ENCODE measurements around the gene PRICKLE4. TPM values are rescaled to one million over a fixed set of nuclear protein-coding genes. Genes with fewer than 3 reads are reported as not detected.
"Not testable (repeated sequence)": the region's sequence is repeated elsewhere in the genome, so short reads cannot be mapped to it uniquely, and the experiment has no call there.

Gene PRICKLE4
- total RNA-seq, 2 experiments from 2014 or later = not detected

DNA sequence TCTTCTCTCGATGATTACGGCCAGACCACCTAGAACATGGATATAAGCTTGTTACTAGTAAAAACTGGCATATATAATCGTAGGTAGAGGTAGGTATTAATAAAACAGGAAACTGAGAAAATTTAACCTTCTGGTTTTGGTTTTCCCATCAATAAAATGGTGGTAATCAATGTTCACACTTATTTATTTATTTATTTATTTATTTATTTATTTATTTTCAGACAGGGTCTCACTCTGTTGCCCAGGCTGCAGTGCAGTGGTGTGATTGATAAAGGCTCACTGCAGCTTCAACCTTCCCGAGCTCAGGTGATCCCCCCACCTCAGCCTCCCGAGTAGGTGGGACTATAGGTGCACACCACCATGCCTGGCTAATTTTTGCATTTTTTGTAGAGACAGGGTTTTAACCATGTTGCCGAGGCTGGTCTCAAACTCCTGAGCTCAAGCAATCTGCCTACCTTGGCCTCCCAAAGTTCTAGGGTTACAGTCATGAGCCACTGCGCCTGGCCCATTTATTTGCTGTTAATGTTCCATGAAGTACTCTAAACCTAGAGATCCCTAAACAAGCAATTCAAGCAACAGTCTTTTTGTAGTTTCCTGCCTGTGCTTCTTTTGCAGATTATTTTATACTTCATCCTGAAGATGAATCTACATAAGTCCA, 18.4 kb downstream of the PRICKLE4 start:
- H3K4me3 Mint-ChIP-seq = no peak overlapping the region
- H3K27me3 Mint-ChIP-seq = no peaks in the 10 kb centered on the region
- ChIA-PET POLR2A (interaction anchor here (1.3 kb wide), 1 partner anchor 244 kb away, joined by 4 read pairs; no protein-coding TSS in a partner anchor), CTCF (interaction anchor here (0.9 to 1.1 kb wide), 3 partner anchors 9 to 246 kb away, joined by 3 to 4 read pairs (median 3); partner anchors contain the start of gene TOMM6)
- no peak overlapping the region for H3K27ac Mint-ChIP-seq
- no peak for DNase-seq
- H3K9me3 Mint-ChIP-seq = no peaks in the 10 kb centered on the region
- no peaks in the 10 kb centered on the region for H3K36me3 Mint-ChIP-seq (ENCODE audit: low read depth)
- peaks cover 9% of the 10 kb centered on the region for H3K4me1 Mint-ChIP-seq

DNA sequence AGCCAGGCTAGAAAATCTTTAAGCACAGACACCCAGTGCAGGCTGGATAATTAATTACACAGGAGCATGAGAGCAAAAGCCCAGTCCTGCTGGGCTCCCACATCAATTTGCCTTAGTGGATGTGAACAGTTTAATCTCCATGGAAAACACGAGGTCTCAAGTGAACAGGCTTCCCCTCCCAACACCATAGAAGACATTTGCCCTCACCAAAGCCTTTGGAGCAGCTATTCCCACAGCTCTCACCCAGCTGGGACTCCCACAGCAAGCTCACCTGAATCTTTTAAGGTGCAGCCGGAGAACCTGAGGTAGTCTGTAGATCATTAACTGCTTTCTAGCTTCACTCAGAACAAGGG, 19.0 kb downstream of the PRICKLE4 start:
- Mint-ChIP-seq H3K27ac (no peak overlapping the region), H3K36me3 (ENCODE audit: low read depth) (no peaks in the 10 kb centered on the region), H3K4me1 (peaks cover 9% of the 10 kb centered on the region), H3K27me3 (no peaks in the 10 kb centered on the region), H3K9me3 (no peaks in the 10 kb centered on the region), H3K4me3 (no peak overlapping the region)
- CTCF ChIA-PET = interaction anchor here (1.1 kb wide), 2 partner anchors 9 to 245 kb away, joined by 3 to 4 read pairs; no protein-coding TSS in a partner anchor
- POLR2A ChIA-PET = interaction anchor here (0.7 to 1.3 kb wide), 2 partner anchors 140 to 244 kb away, joined by 3 to 4 read pairs; no protein-coding TSS in a partner anchor
- no peak for DNase-seq

DNA sequence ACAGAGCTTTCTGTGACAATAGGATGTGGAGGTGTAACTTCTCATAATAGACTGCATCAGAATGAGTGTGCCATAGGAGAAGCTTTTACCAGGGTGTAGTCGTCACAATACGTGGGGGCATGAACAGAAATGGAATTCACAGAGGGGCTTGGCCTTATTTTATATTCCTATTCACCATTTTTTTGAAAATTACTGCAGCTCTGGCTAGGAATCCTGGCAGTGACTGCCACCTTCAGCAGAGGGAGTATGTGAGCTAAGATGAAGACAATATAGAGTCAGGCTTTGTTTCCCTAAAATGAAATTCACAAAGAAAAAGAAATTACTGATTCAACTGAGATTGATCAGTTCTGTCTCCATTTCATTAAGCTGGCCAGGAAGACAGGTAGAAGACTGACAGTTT, 20.8 kb downstream of the PRICKLE4 start:
- POLR2A ChIA-PET = interaction anchor here (1.4 kb wide), 1 partner anchor 247 kb away, joined by 5 read pairs; no protein-coding TSS in a partner anchor
- CTCF ChIA-PET = interaction anchor here (0.6 to 1.9 kb wide), 8 partner anchors 15 to 302 kb away, joined by 3 to 22 read pairs (median 4); partner anchors contain the start of genes TAF8 and TOMM6
- no peaks in the 10 kb centered on the region for H3K27me3 Mint-ChIP-seq

GRCh38 chr6:41805830-41806774, 25.5 kb downstream of the PRICKLE4 start:
- H3K4me3 Mint-ChIP-seq = no peak overlapping the region
- H3K36me3 Mint-ChIP-seq (ENCODE audit: low read depth) = no peaks in the 10 kb centered on the region
- H3K4me1 Mint-ChIP-seq = no peaks in the 10 kb centered on the region
- H3K27ac Mint-ChIP-seq = no peak overlapping the region
- ChIA-PET CTCF (interaction anchor here (1.3 kb wide), 1 partner anchor 18 kb away, joined by 3 read pairs; the partner anchor contains the start of gene TOMM6), POLR2A (no interaction called here)
- no peak for DNase-seq
- no peaks in the 10 kb centered on the region for H3K9me3 Mint-ChIP-seq
- H3K27me3 Mint-ChIP-seq = no peaks in the 10 kb centered on the region

More for the DNA sequence above, 20.8 kb downstream of the PRICKLE4 start:
- no peaks in the 10 kb centered on the region for H3K36me3 Mint-ChIP-seq (ENCODE audit: low read depth)
- peaks cover 6% of the 10 kb centered on the region for H3K4me1 Mint-ChIP-seq
- no peaks in the 10 kb centered on the region for H3K9me3 Mint-ChIP-seq
- no peak overlapping the region for H3K4me3 Mint-ChIP-seq
- H3K27ac Mint-ChIP-seq = no peak overlapping the region
- no peak for DNase-seq

DNA sequence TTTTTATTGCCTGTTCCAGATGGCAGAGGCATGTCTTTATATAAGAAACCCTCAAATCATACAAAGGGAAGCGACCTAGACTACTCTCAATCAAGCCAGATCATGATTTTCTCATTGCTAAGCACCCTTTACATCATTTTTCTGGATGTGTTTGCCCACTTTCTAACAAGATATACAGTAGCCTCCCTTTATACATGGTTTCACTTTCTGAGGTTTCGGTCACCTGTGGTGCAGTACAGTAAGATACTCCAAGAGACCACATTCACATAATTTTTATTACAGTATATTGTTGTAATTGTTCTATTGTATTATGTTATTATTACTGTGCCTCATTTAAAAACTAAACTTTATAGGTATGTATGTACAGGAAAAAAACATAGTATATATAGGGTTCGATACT, 30.5 kb downstream of the PRICKLE4 start:
- H3K27ac Mint-ChIP-seq = no peak overlapping the region
- CTCF ChIA-PET = no interaction called here
- H3K4me1 Mint-ChIP-seq = no peaks in the 10 kb centered on the region
- DNase-seq = no peak
- no peaks in the 10 kb centered on the region for H3K27me3 Mint-ChIP-seq
- POLR2A ChIA-PET = no interaction called here
- H3K9me3 Mint-ChIP-seq = no peaks in the 10 kb centered on the region
- H3K36me3 Mint-ChIP-seq (ENCODE audit: low read depth) = no peaks in the 10 kb centered on the region
- no peak overlapping the region for H3K4me3 Mint-ChIP-seq

GRCh38 chr6:41811946-41812345, 31.4 kb downstream of the PRICKLE4 start:
- H3K9me3 Mint-ChIP-seq; H3K27me3 Mint-ChIP-seq; CTCF ChIA-PET; H3K4me3 Mint-ChIP-seq; H3K36me3 Mint-ChIP-seq (ENCODE audit: low read depth); POLR2A ChIA-PET; H3K4me1 Mint-ChIP-seq; DNase-seq; H3K27ac Mint-ChIP-seq: not testable (repeated sequence)

- H3K27me3 Mint-ChIP-seq = no peaks in the 10 kb centered on the region
- no peaks in the 10 kb centered on the region for H3K36me3 Mint-ChIP-seq (ENCODE audit: low read depth)
- no peak overlapping the region for H3K27ac Mint-ChIP-seq
- H3K9me3 Mint-ChIP-seq = no peaks in the 10 kb centered on the region
- no peak for DNase-seq
- H3K4me1 Mint-ChIP-seq = no peaks in the 10 kb centered on the region
- no peak overlapping the region for H3K4me3 Mint-ChIP-seq
- ChIA-PET CTCF (interaction anchor here (1.2 kb wide), 1 partner anchor 26 kb away, joined by 3 read pairs; the partner anchor contains the start of gene TOMM6), POLR2A (interaction anchor here (1.6 kb wide), 1 partner anchor 26 kb away, joined by 3 read pairs; the partner anchor contains the start of gene TOMM6)
Measured at GRCh38 chr6:41813469-41813868, 32.9 kb downstream of the PRICKLE4 start.

- ChIA-PET POLR2A (interaction anchor here (1.6 kb wide), 1 partner anchor 27 kb away, joined by 3 read pairs; the partner anchor contains the start of gene TOMM6), CTCF (interaction anchor here (1.2 kb wide), 1 partner anchor 26 kb away, joined by 3 read pairs; the partner anchor contains the start of gene TOMM6)
- Mint-ChIP-seq H3K36me3 (ENCODE audit: low read depth) (no peaks in the 10 kb centered on the region), H3K4me1 (no peaks in the 10 kb centered on the region), H3K9me3 (no peaks in the 10 kb centered on the region), H3K27ac (no peak overlapping the region), H3K4me3 (no peak overlapping the region), H3K27me3 (no peaks in the 10 kb centered on the region)
- no peak for DNase-seq
Measured at GRCh38 chr6:41813956-41814355, 33.4 kb downstream of the PRICKLE4 start.

DNA sequence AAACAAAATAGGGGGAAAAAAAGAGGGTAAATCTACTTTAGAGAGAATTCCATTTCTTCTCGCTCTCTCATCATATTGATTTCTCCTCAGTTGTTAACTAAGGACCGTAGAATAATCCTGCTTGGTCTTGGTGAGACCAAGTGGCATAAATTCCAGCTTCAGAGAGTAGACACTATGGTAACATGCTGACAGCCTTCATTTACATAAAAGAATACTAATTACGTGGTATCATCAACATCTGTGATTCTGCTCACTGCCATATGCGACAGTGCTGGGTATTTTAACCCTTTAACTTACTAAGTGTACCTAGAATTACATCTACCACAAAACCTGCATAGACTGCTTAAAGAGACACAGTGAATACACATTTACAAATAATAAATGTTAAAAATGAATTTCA, 34.0 kb downstream of the PRICKLE4 start:
- Mint-ChIP-seq H3K4me3 (no peak overlapping the region), H3K27me3 (no peaks in the 10 kb centered on the region), H3K9me3 (no peaks in the 10 kb centered on the region), H3K4me1 (no peaks in the 10 kb centered on the region), H3K27ac (no peak overlapping the region), H3K36me3 (ENCODE audit: low read depth) (no peaks in the 10 kb centered on the region)
- POLR2A ChIA-PET = interaction anchor here (1.6 kb wide), 1 partner anchor 27 kb away, joined by 3 read pairs; the partner anchor contains the start of gene TOMM6
- CTCF ChIA-PET = interaction anchor here (1.2 kb wide), 1 partner anchor 27 kb away, joined by 3 read pairs; the partner anchor contains the start of gene TOMM6
- no peak for DNase-seq

DNA sequence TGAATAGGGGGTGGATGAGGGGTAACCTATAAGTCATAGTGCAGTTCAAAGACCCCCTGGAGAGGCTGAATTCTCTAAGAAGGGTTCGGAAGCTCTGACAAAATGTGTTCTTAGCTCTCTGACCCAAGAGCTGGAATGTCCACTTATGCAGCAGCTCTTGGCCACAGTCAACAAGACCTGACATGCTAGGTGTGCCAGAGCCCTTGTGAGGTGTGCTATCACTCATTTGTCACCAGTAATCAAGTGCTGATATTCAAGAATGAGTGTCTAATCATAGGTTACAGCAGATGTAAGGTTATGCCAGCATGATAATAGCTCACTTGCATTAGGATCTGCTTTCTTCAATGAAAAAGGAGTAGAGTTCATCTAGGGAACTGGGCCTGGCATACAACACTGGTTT, 35.0 kb downstream of the PRICKLE4 start:
- Mint-ChIP-seq H3K4me1 (no peaks in the 10 kb centered on the region), H3K4me3 (no peak overlapping the region), H3K36me3 (ENCODE audit: low read depth) (no peaks in the 10 kb centered on the region), H3K9me3 (no peaks in the 10 kb centered on the region), H3K27me3 (no peaks in the 10 kb centered on the region), H3K27ac (no peak overlapping the region)
- no peak for DNase-seq
- ChIA-PET POLR2A (no interaction called here), CTCF (interaction anchor here (1.1 kb wide), 1 partner anchor 29 kb away, joined by 4 read pairs; no protein-coding TSS in a partner anchor)

DNA sequence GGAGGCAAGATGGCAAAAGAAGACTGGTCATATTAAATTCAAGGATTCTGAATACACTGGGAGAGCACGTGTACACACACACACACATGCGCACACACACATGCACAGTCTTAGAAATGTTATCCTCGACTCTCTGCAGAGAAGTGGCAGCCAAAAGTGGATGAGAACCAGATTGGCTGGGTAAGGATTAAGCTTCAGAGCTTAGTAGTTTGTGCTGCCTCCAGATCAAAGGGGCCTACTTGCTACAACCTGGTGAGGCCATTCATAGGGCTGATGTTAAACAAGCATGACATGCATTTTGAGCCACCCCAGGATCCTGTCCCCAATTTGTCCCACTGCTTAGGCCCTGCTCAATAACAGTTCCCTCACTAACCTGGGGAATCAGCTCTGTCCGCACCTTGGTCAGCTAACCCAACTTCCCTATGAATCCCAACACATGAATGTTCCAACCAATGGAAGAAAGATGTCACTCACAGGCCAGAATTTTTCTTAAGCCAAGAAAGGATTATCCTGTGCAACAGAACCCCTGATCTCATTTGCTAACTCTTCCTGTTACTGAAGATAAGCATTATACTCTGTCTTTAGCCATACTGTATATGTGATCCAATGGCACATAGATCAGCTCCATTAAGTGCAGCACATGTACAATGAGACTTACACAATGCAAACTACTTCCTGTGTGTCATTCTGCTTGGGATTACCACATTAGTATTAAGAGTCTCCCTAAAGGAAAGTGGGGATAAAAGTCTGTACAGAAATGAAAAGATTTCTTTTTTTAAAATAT, 37.9 kb downstream of the PRICKLE4 start:
- no peaks in the 10 kb centered on the region for H3K36me3 Mint-ChIP-seq (ENCODE audit: low read depth)
- ChIA-PET CTCF (interaction anchor here (0.6 to 0.8 kb wide), 2 partner anchors 14 to 753 kb away, joined by 3 read pairs; no protein-coding TSS in a partner anchor), POLR2A (no interaction called here)
- H3K4me3 Mint-ChIP-seq = no peak overlapping the region
- H3K4me1 Mint-ChIP-seq = no peaks in the 10 kb centered on the region
- no peak for DNase-seq
- H3K27ac Mint-ChIP-seq = no peak overlapping the region
- no peaks in the 10 kb centered on the region for H3K27me3 Mint-ChIP-seq
- H3K9me3 Mint-ChIP-seq = no peaks in the 10 kb centered on the region

DNA sequence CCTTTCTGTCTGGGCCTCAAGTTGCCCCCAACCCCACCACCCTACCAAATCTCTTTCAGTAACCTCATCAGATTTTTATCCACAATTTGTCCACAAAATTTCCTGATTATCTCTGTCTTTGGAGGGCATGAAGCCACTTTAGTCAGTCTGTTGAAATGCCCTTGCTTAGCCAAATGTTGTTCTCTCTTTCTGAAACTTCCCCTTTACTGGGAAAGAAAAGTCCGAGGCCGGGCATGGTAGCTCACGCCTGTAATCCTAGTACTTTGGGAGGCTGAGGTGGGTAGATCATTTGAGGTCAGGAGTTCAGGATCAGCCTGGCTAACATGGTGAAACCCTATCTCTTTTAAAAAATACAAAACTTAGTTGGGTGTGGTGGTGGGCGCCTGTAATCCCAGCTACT, 40.7 kb downstream of the PRICKLE4 start:
- no peaks in the 10 kb centered on the region for H3K27me3 Mint-ChIP-seq
- H3K27ac Mint-ChIP-seq = no peak overlapping the region
- no peak overlapping the region for H3K4me3 Mint-ChIP-seq
- ChIA-PET CTCF (interaction anchor here (1.0 kb wide), 1 partner anchor 283 kb away, joined by 3 read pairs; no protein-coding TSS in a partner anchor), POLR2A (no interaction called here)
- DNase-seq = no peak
- no peaks in the 10 kb centered on the region for H3K9me3 Mint-ChIP-seq
- H3K4me1 Mint-ChIP-seq = no peaks in the 10 kb centered on the region
- no peaks in the 10 kb centered on the region for H3K36me3 Mint-ChIP-seq (ENCODE audit: low read depth)
